ENCODE measurements around the gene IGF2BP3. TPM values are rescaled to one million over a fixed set of nuclear protein-coding genes. Genes with fewer than 3 reads are reported as not detected.
A peak's percentile ranks its signal among the peaks of the same experiment; 100 is the strongest.
"Not testable (repeated sequence)": the region's sequence is repeated elsewhere in the genome, so short reads cannot be mapped to it uniquely, and the experiment has no call there.

The IGF2BP3 gene
- total RNA-seq, 1 donor from 2014 or later = 0.66 TPM

DNA sequence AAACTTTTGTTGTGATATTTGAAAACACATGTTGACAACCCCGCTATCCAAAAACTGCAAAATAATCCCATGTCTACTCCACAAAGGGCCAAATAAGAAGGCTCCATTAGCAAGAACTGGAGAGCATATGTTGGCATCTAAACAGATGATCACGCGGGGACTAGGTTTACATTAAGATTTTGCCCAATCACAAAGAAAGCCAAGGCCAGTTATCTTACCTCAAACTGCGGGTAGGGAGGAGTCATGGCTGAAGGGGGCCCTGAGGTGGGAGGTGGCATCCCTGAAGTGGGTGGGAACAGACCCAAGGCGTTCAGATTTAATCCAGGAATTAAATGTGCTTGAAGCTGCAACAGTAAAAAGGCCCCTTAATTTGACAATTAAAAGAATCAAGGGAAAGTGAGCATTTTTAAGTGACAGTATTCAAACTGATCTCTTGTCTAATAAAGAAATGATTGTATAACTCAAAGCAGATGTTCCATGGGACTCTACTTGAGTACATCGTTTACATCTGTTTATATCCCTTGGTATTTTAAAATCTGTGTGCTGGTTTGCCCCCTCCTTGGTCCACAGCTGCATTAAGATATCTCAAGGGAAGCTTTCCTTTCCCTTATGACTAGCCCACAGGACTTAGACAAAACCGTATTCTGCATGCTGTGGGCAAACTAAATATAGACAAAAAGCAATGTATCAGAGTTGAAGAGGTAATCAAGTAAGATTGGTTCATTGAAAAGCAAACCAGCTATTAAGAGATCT, 128.3 kb downstream of the IGF2BP3 start:
- DNase-seq (ENCODE audit: low spot score) = no peak

DNA sequence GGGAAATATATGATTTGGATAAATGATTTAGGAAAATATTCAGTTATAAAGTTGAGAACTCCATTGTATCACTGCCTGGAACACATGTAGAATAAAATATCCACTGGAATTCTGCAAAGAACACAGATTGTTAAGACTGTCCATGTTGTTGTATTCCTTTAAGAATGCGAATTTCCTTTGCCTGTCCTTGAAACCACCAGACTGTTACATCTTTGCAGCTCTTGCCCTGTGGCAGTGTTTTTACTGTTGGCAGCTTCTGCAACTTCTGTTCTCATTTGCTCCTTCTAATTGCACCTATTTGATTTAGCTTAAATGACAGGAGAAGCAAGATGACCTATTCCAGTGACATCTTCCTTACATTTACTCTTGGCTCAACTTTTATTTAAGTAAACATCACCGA, 131.4 kb downstream of the IGF2BP3 start:
- DNase-seq (ENCODE audit: low spot score) = no peak

DNA sequence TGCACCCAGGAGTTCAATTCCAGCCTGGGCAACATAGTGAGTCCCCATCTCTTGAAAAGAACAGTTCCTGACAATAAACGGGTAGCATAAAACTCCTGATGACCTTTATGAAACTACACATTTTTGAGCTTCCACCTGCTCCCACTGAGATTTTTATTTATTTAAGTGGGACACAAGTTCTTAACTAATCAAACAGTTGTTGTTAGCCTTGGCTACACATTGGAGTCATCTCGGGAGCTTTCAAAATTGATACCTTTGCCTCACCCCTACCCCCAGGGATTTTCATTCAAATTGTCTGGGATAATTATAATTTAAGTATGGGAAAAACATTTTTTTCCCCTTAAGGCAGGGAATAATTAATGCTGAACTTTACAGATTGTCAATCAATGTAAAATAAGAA, 131.9 kb downstream of the IGF2BP3 start:
- DNase-seq (ENCODE audit: low spot score) = no peak

DNA sequence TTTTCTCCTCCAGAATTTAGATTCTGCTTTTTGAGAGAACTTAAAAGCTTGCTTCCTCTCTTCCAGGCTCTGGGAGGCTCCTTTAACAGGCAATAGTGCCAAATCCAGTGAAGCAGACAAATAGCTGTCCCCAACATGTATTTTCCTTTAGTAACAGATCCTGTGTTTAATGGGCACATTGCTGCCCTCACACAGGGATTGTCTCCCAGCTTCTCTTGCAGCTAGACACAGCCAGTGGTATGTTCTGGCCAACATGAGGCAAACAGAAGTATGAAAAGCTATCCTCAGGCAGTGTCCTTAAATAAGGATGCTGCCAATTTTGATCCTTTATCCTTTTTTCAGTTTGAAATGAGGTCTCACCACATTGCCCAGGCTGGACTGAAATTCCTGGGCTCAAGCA, 132.9 kb downstream of the IGF2BP3 start:
- DNase-seq (ENCODE audit: low spot score) = no peak

DNA sequence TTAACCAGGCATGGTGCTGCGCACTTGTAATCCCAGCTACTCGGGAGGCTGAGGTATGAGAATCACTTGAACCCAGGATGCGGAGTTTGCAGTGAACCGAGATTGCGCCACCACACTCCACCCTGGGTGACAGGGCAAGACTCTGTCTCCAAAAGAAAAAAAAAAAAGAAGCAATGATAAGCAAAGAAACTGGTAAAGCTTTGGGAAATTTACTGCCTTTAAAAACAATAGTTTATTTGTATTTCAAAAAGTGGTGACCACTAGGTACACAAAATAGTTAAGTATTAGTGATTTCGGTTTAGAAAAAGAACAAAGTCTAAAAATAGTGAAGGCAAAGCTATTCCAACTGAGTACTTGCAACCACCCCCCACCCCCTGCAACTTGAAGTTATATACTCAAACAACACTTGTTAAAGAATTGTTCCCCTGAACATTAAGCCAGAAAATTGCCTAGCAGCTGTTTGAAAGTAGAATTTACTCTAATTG, 133.4 kb downstream of the IGF2BP3 start:
- no peak for DNase-seq (ENCODE audit: low spot score)

DNA sequence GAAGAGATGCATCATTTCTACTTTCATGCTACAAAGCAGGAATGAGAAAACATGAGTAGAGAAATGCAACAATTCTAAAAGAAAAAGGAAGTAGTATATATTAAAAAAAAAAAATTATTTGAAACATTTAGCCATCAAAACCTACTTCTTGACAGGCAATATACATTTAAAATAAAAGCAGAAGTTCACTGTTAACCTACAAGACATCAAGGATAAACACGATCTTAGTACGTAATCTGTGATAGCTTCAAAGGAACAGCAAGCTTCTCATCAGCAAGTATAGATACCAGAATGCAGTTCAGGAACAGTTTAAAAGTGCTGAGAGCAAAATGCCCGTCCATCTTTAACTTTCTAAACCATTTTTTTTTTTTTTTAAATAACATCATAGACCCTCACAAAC, 134.2 kb downstream of the IGF2BP3 start:
- no peak for DNase-seq (ENCODE audit: low spot score)

DNA sequence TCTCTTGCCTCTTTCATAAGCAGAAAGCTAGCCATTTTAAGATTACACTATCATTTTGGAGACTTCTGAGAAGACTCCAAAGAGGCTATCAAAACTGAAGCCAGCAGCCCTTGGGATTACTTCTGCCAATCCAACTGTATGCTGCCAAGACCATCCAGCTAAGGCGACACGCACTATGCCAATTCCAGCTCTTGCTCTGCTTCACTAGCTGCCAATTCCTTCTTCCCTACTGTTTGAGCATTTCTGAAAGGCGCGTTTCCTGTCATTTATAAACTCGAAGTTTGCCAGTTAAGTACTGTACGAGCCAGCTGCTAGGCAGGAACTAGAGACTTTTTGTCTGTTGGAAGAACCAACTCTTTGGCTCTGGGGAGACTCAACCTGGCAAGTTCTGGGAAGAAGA, 134.7 kb downstream of the IGF2BP3 start:
- DNase-seq (ENCODE audit: low spot score) = no peak

DNA sequence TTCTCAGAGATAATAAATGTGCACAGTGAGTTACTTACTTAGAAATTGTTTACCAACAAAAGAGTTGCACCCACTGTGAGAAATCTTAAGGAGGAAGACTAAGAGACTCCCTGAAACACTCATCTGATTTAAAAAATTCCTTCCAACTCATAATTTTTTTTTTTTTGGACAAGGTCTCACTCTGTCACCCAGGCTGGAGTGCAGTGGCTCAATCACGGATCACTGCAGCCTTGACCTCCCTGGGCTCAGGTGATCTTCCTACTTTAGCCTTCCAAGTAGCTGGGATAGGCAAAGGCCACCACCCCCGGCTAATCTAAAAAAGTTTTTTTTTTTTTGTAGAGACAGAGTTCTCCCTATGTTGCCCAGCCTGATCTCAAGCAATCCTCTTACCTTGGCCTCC, 135.2 kb downstream of the IGF2BP3 start:
- no peak for DNase-seq (ENCODE audit: low spot score)

DNA sequence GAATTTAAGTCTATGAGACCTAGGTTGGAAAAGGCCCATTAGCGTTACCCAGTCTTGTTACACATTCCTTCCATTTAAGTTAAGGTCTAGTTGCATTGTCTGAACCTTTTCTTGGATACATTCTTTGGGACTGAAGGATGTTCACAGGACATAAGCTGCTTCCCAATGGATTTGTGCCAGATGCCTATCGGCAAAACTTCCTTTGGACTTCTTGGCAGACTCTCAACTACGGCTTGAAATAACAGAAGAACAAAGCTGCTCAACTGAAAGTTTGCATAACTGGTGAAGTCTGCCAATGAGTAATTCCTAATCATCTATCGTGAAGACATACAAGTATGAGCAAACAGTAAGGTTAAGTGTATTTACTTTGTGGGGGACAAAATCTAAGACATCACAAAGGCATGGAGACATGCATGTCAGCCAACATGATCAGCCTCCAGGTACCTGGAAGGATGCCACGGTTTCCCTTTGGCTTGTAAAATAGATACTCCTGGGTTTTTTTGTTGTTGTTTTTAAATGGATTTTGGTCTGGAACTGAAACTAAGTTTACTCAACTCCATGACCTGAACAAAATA, 135.7 kb downstream of the IGF2BP3 start:
- peak; percentile 75 for DNase-seq (ENCODE audit: low spot score)

DNA sequence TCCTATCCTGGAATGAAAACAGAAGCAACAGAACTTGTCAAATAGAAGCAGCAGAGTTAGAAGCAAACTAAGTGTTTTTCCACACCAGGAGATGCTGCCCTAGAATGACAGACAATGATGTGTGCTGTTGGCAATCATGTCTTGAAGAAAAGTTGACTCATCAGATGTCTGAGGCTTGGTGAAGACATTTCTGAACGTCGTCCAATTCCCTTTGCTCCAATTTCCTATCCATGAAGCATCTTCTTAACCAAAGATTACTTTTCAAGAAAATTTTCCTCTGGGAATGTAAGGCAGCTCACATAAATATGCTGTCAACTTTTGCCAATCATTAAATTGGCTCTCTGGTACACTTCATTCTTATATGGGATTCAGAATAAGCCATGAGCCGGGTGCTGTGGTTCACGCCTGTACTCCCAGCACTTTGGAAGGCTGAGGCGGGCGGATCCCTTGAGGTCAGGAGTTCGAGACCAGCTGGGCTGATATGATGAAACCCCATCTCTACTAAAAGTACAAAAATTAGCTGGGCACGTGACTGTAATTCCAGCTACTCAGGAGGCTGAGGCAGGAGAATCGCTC, 136.5 kb downstream of the IGF2BP3 start:
- no peak for DNase-seq (ENCODE audit: low spot score)

DNA sequence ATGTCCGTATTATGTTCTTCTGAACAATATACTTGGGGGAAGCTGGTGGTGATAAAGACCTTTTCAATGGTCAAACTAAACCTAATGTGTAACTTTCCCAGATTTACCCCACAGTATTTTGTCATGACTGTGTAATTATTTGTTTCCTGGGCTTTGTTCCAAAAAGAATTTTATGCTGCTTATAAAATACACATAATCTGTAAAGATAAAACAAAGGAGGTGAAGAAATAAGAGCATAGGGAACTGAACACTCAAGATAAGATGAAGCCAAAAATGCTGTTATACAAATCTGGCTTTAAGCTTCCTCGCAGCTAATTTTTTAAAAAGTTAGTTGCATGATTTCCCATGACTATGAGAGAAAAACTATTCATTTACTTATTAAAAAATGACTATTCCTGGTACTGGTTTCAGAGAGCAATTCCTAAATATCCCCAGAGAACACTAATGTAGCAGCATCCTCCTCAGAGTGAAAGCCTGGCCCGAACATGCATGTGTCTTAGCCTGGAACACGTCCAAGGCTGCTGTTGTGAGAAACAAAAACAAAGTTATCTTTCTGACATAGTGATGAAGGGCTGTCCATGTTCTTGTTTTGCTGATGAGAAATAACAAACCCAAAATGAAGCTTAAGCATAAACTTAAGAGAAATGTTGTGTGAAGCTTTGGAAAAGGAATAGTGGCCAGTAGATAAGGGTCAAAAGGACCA, 137.2 kb downstream of the IGF2BP3 start:
- peak; percentile 19 for DNase-seq (ENCODE audit: low spot score)

DNA sequence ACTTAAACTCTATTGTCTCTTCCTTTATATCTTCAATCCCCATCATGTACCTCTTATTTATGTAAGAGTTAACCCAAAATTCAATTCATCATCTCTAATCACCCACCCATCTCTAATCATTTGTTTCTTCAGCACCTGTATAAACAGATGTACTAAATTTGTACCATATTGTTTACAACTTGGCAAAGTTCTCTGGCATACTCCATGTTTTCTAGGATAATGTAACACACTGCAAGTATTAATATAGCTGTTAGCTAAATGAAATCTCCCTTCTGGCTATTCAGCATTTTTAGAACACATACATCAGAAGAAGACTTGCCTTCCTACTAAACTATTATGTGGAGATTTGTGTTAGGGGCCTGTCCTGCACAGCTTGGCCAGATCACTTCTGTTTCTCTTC, 138.1 kb downstream of the IGF2BP3 start:
- no peak for DNase-seq (ENCODE audit: low spot score)

DNA sequence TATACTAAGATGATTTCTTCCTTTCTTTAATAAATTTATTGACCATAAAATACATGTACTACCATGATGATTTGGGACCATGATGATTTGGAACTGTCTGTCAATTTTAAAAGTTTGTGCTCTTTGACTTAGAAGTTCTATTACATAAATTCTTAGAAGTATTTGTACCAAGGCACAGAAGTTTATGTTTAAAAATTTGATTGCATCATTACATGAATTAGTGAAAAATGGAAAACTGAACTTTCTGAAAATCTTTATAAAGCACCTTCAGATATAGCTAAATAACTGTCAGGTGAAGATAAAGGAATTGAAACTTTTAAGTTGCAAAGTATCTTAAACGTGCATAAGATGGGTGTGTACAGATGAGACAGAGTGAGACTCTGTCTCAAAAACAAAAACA, 139.2 kb downstream of the IGF2BP3 start:
- DNase-seq (ENCODE audit: low spot score) = no peak

DNA sequence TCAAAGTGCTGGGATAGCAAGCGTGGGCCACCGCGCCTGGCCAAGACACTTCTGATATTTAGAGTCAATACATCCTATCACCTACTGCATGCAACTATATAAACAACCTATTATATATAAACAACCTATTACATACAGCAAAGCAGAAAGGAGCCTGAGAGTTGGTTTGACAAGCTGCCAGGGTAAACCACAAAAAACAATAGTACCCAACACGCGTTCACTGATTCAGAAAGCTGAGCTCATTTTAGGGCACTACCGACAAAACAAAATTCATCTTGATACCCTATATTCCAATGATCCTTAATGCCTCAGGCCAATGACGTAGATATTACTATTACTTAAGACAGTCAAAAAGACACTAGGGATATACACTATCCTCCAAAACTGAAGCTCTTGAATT, 154.9 kb downstream of the IGF2BP3 start:
- no peak for DNase-seq (ENCODE audit: low spot score)

DNA sequence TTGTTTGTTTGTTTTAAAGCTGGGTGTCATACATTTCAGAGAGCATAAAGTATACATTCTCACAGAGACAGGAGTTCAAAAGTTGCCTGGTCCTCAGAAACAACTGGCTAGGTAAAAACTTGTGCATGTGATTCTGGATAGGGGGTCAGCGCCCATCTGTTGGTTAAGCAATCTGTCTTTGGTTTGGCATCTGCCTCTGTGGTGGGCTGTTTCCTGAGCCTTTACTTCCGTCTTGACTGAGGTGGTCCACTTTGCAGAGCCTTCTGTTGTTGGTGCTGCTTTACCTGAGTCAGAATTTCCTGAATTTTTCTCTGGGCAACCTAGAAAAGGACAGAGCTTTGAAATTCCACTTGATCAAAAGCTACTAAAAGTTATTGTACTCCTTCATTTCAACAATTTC, 158.2 kb downstream of the IGF2BP3 start:
- DNase-seq (ENCODE audit: low spot score) = not testable (repeated sequence)

DNA sequence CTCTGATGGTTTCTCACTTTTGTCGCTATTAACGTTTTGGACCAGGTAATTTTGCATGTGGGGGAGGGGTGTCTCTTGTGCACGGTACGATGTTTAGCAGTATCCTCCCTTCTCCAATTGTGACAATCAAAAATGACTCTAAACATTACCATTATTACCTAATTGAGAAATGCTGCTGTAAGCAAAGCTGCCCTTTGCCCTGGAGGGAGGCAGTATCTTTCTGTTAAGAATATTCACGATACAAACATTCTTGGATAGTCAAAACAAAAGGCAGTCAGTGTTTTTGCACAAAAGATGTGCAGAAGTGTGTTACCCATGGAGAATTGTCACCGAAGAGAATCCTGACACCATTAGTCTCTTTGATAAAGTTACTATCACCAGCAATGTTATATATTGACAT, 161.5 kb downstream of the IGF2BP3 start:
- DNase-seq (ENCODE audit: low spot score) = no peak

DNA sequence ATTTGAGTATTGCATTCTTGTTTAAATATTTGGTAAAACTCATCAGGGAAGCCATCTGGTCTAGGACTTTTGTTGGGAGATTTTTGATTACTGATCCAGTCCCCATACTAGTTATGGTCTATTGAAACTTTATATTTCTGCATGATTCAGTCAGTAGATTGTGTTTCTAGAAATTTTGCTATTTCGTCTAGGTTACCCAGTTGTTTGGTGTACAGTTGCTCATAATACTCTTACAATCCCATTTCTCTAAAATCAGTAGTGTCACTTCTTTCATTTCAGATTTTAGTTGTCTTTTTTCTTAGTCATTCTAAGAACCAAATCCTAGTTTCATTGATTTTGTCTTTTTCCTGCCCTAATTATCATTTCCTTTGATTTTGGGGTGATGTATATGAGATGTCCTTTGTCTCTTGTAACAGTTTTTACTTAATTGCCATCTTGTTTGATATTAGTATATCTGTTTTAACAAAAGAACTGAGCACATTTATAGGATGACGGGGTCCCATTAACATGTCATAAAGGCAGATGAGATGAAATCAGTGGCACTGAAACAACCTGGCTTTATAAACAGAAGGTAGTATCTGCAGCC, 163.3 kb downstream of the IGF2BP3 start:
- no peak for DNase-seq (ENCODE audit: low spot score)

DNA sequence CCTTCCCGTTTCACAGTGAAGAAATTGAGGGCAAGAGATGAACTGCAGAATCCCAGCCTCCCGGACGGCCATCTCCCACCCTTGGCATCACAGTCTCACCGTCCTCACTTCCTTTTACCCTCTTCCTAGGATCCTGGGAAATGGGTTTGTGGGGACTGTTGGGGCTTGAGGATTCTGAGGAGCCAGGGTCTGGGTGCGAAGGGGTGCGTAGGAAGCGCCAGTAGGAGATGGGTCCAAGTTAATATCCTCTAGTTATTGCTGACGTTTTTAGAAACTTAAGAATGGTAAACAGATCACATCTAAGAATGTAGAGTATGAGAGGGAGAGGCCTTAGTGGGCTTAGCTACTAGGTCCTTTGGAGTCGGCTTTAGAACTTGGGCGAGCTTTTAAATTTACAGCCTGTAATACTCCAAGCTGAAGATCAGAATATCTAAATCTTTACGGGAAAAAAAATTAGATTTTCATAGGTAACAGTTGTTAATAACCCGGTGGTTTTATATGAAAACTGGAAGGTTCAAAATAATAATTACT, 170.5 kb downstream of the IGF2BP3 start:
- no peak for DNase-seq (ENCODE audit: low spot score)

DNA sequence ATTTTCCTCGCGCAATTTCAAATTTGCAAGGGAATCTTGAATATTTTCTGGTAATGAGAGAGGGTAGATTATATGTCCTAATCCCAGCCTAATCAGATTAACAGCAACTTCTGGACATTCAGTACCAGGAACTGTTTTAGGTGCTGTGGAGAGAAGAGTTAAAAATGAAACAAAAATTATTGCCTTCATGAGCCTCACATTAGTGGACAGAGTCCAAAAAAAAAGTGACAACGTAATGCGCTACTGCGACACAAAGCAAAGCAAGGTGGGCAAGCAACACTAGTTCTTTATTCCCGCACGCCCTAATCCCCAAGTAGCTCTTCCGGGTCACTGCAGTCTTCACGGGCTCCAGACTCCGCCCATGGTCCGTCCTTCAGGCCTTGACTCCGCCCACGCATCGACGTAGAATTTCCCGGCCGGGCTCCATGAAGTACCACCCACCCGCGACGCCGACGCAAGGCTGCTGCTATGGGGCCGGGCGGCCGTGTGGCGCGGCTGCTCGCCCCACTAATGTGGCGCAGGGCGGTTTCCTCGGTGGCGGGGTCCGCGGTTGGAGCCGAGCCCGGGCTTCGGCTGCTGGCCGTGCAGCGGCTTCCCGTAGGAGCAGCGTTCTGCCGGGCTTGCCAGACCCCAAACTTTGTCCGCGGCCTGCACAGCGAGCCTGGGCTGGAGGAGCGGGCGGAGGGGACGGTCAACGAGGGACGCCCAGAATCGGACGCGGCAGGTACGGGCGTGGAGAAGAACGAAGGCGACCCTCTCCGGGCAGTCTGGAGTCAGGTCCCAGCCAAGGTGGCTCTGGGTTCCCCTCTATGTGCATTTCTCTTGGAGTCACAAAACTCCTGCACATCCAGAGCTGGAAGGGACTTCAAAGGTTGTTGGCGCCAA, 171.2 kb downstream of the IGF2BP3 start, which contains the start of gene MALSU1:
Gene MALSU1 (plus strand): TSS at position 455 of the 885 bp plus-strand sequence. CDS start 14 bp downstream, at position 469.
- peak; percentile 98 for DNase-seq (ENCODE audit: low spot score)

DNA sequence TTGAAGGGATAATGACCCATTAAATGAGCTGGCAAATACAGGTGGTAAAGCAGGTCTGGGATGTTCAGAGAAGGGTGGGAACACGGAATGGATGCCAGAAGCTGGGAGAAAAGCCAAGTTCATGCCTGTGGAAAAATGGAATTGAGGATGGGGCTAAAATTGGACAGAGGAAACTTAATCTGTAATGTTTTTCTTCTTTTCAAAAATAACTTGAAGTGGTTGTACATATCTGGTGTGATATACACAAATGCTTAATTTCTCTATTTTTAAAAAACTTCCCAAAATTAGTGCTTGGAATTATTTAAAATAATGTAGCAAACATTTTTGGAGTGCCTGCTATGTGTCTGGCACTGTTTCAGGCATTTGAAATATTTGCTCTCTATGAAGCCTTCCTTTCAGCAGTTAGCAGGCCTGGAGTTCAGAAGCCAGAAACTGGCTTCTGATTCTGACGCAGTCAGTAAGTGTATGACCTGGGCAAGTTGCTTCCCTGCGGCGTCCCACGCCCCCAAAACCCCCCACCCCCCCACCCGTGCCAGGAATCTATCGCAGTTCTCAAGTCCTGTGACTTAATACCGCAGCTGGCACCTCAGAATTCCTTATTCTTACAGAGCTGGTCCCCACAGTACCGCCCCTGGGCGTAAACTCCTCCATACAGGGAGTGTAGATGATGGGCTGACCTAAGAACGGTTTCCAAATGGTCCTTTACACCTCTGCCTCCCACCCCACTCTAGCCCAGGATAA, 172.0 kb downstream of the IGF2BP3 start:
- DNase-seq (ENCODE audit: low spot score) = no peak

Measured in mucosa of gallbladder (tissue), 1 donor.